ENCODE results near the gene ULK4. TPM values are rescaled to one million over a fixed set of nuclear protein-coding genes. Genes with fewer than 3 reads are reported as not detected.

Gene ULK4
- total and polyA plus RNA-seq, 2 of the 4 experiments (the other 2 are of a cell fraction): 2.7 to 5.0 TPM

- Histone ChIP-seq H3K9me1 (ENCODE audit: insufficient read depth, low read length) (no peaks in the 10 kb centered on the region), H3K4me2 (ENCODE audit: low read depth, low read length) (no peak overlapping the region), H2AK9ac (replicated peaks; ENCODE audit: low read depth, low read length, poor library complexity) (no peak overlapping the region), H2BK5ac (ENCODE audit: low read depth, low read length, poor library complexity, severe bottlenecking) (no peak overlapping the region), H2BK15ac (ENCODE audit: low read depth, low read length) (no peak overlapping the region), H4K5ac (ENCODE audit: low read depth, low read length) (no peak overlapping the region), H4K20me1 (ENCODE audit: insufficient read depth, low read length) (no peaks in the 10 kb centered on the region), H3K27ac (ENCODE audit: insufficient read depth, low read length) (no peak overlapping the region), H3K4ac (ENCODE audit: low read depth, low read length) (no peak overlapping the region), H2BK120ac (ENCODE audit: low read depth, low read length) (no peak overlapping the region), H3K56ac (ENCODE audit: extremely low read depth, insufficient read depth, low read length) (no peak overlapping the region), H3K9me3 (ENCODE audit: control insufficient read depth, insufficient read depth, low read length) (no peaks in the 10 kb centered on the region), H2AK5ac (ENCODE audit: low read depth, low read length) (no peak overlapping the region), H3K9ac (ENCODE audit: low read depth, low read length) (no peak overlapping the region), H3K27me3 (ENCODE audit: control insufficient read depth, insufficient read depth, low read length) (no peaks in the 10 kb centered on the region), H3K36me3 (ENCODE audit: control insufficient read depth, insufficient read depth, low read length) (no peaks in the 10 kb centered on the region), H3K4me3 (ENCODE audit: insufficient read depth, low read depth, low read length) (no peak overlapping the region), H3K18ac (ENCODE audit: low read depth, low read length) (no peak overlapping the region), H4K8ac (ENCODE audit: low read depth in 2 of 2, low read length in 2 of 2) (no peak overlapping the region), H4K91ac (ENCODE audit: insufficient read depth, low read depth, low read length) (no peak overlapping the region), H3K14ac (replicated peaks; ENCODE audit: low read depth, low read length) (no peak overlapping the region), H2AFZ (replicated peaks; ENCODE audit: low read length, poor library complexity) (no peak overlapping the region), H3K4me1 (ENCODE audit: control insufficient read depth, insufficient read depth, low read length) (no peaks in the 10 kb centered on the region), H3K79me1 (ENCODE audit: low read depth in 1 of 2, low read length in 2 of 2) (no peaks in the 10 kb centered on the region), H2BK20ac (ENCODE audit: low read depth, low read length) (no peak overlapping the region), H3K23ac (ENCODE audit: low read depth, low read length) (no peak overlapping the region)
- CTCF ChIA-PET: no interaction called here
- intact Hi-C loops (cut with micrococcal nuclease): no loop called here
- no CpG with 5 or more reads among the region's 4 CpGs for WGBS, 2 experiments (ENCODE audit: extremely low coverage in 2 of 2, insufficient read length in 1 of 2)
- BruUV-seq (replicated peaks): no TSS peak
- POLR2A ChIA-PET (ENCODE audit: unreplicated experiment): no interaction called here
- ATAC-seq (ENCODE audit: low read depth) (no peak), DNase-seq (no peak)
- no peak for TF ChIP-seq CEBPB (IDR thresholded peaks at IDR 0.05; ENCODE audit: low read depth, low read length)
- TF ChIP-seq RFX5 (IDR thresholded peaks at IDR 0.05; ENCODE audit: low read depth, low read length): no peak
- no peak for TF ChIP-seq NFE2L2 (IDR thresholded peaks at IDR 0.05; ENCODE audit: low read depth, low read length)
- no peak for TF ChIP-seq RAD21 (IDR thresholded peaks at IDR 0.05; ENCODE audit: low read length)
- no peak for TF ChIP-seq BHLHE40 (IDR thresholded peaks at IDR 0.05; ENCODE audit: low read depth, low read length)
- TF ChIP-seq SMC3 (IDR thresholded peaks at IDR 0.05; ENCODE audit: low read depth, low read length): no peak
- no peak for TF ChIP-seq FOS (IDR thresholded peaks at IDR 0.05; ENCODE audit: low read depth, low read length)
- no peak for TF ChIP-seq POLR2A (IDR thresholded peaks at IDR 0.05; ENCODE audit: low read depth, low read length)
- no peak for TF ChIP-seq MAFK (IDR thresholded peaks at IDR 0.05; ENCODE audit: low read depth, low read length)
- no peak for TF ChIP-seq MAZ (IDR thresholded peaks at IDR 0.05; ENCODE audit: borderline replicate concordance, low read depth, low read length)
- no peak for TF ChIP-seq ELK1 (IDR thresholded peaks at IDR 0.05; ENCODE audit: borderline replicate concordance, low read depth, low read length)
- no peak for TF ChIP-seq MXI1 (IDR thresholded peaks at IDR 0.05; ENCODE audit: borderline replicate concordance, low read depth, low read length)
- TF ChIP-seq CTCF (conservative IDR thresholded peaks at IDR 0.05; ENCODE audit: low read depth, low read length): no peak
- no peak for TF ChIP-seq CHD1 (IDR thresholded peaks at IDR 0.05; ENCODE audit: low read depth, low read length)
- TF ChIP-seq RCOR1 (IDR thresholded peaks at IDR 0.05; ENCODE audit: insufficient replicate concordance, low read length): no peak
- TF ChIP-seq USF2 (IDR thresholded peaks at IDR 0.05; ENCODE audit: low read depth, low read length): no peak
- dilution Hi-C loops (cut with HindIII; ENCODE audit: low sequenced_read_pairs, unreplicated experiment): no loop called here
- in situ Hi-C loops (cut with MboI; ENCODE audit: low sequenced_read_pairs): no loop called here
Measured at GRCh38 chr3:41485484-41485883, 476.4 kb downstream of the ULK4 start.
